ENCODE results near the gene FAM120A. TPM values are rescaled to one million over a fixed set of nuclear protein-coding genes. Genes with fewer than 3 reads are reported as not detected.

FAM120A gene
- total RNA-seq, 1 experiment from 2014 or later, result 70.5 TPM

- H3K27ac ChIP-seq (ENCODE audit: low read length), result no peak overlapping the region
- no peaks in the 10 kb centered on the region for H3K9me3 ChIP-seq (ENCODE audit: control insufficient read depth, insufficient read depth, low read depth, low read length)
- no peaks in the 10 kb centered on the region for H3K27me3 ChIP-seq (ENCODE audit: control insufficient read depth, insufficient read depth, low read length)
- ATAC-seq (no peak), DNase-seq (ENCODE audit: low read depth, low spot score) (no peak)
- H3K4me3 ChIP-seq (ENCODE audit: low read depth in 2 of 2, low read length in 2 of 2), result no peak overlapping the region
- no peaks in the 10 kb centered on the region; the same call in 1 of the 2 replicates for H3K36me3 ChIP-seq (ENCODE audit: control insufficient read depth, insufficient read depth, low read length)
- no peaks in the 10 kb centered on the region for H3K4me1 ChIP-seq (ENCODE audit: control insufficient read depth, insufficient read depth, low read length)
- in situ Hi-C loops (cut with HindIII; ENCODE audit: low pct_unique_long_range_greater_than_20kb, low sequenced_read_pairs) (no loop called here), intact Hi-C loops (cut with micrococcal nuclease; ENCODE audit: unreplicated experiment) (no loop called here)
- BruUV-seq (replicated peaks), result no TSS peak
- POLR2A ChIA-PET, result no interaction called here
- CTCF ChIA-PET, result no interaction called here
- TF ChIP-seq POLR2AphosphoS5 (IDR thresholded peaks at IDR 0.05; ENCODE audit: low read depth, low read length) (no peak), TCF7L2 (IDR thresholded peaks at IDR 0.05; ENCODE audit: low read depth, low read length) (no peak), REST (IDR thresholded peaks at IDR 0.05; ENCODE audit: insufficient read depth in 1 of 2, low read depth in 2 of 2, low read length in 1 of 2) (no peak), SIN3A (IDR thresholded peaks at IDR 0.05; ENCODE audit: borderline replicate concordance, insufficient read depth, low read depth, low read length) (no peak), CTCF (IDR thresholded peaks at IDR 0.05) (no peak)
Measured at GRCh38 chr9:93477397-93477796, 25.9 kb downstream of the FAM120A start.

- TF ChIP-seq CTCF (IDR thresholded peaks at IDR 0.05) (no peak), POLR2AphosphoS5 (IDR thresholded peaks at IDR 0.05; ENCODE audit: low read depth, low read length) (no peak), TCF7L2 (IDR thresholded peaks at IDR 0.05; ENCODE audit: low read depth, low read length) (no peak), REST (IDR thresholded peaks at IDR 0.05; ENCODE audit: insufficient read depth in 1 of 2, low read depth in 2 of 2, low read length in 1 of 2) (no peak), SIN3A (IDR thresholded peaks at IDR 0.05; ENCODE audit: borderline replicate concordance, insufficient read depth, low read depth, low read length) (no peak)
- Histone ChIP-seq H3K4me1 (ENCODE audit: control insufficient read depth, insufficient read depth, low read length) (no peaks in the 10 kb centered on the region), H3K9me3 (ENCODE audit: control insufficient read depth, insufficient read depth, low read depth, low read length) (no peaks in the 10 kb centered on the region), H3K36me3 (ENCODE audit: control insufficient read depth, insufficient read depth, low read length) (no peaks in the 10 kb centered on the region; the same call in 1 of the 2 replicates), H3K27ac (ENCODE audit: low read length) (no peak overlapping the region), H3K4me3 (ENCODE audit: low read depth in 2 of 2, low read length in 2 of 2) (no peak overlapping the region), H3K27me3 (ENCODE audit: control insufficient read depth, insufficient read depth, low read length) (no peaks in the 10 kb centered on the region)
- ChIA-PET CTCF (no interaction called here), POLR2A (no interaction called here)
- no peak for DNase-seq (ENCODE audit: low read depth, low spot score)
- intact Hi-C loops (cut with micrococcal nuclease; ENCODE audit: unreplicated experiment) (no loop called here), in situ Hi-C loops (cut with HindIII; ENCODE audit: low pct_unique_long_range_greater_than_20kb, low sequenced_read_pairs) (no loop called here)
- no TSS peak for BruUV-seq (replicated peaks)
- no peak for ATAC-seq
Measured at GRCh38 chr9:93479726-93480125, 28.2 kb downstream of the FAM120A start.
